H1 (cell line): Measurements from ENCODE around the gene MARCHF3. TPM values are rescaled to one million over a fixed set of nuclear protein-coding genes. Genes with fewer than 3 reads are reported as not detected.

Source experiments
- CTCF ChIA-PET: fragments of 300-600 bp; sonication (Branson Sonifier 250); formaldehyde crosslinking; loops from one replicate; lab custom pipeline; 2021; ENCODE audit not compliant: partially characterized antibody; lab: Charles Lee
- POLR2A ChIA-PET: fragments of 300-600 bp; sonication (Branson Sonifier 250); formaldehyde crosslinking; loops from one replicate; lab custom pipeline; 2021; ENCODE audit warnings: inconsistent platforms; ENCODE audit not compliant: partially characterized antibody; lab: Charles Lee
- DNase-seq, 2 experiments: peaks; one replicate each; pipeline versions ENCODE4 v3.0.0 to v3.0.0-alpha.2; 2010 to 2022; ENCODE audit warnings: low spot score in 2 of 2, low read depth in 1 of 2, mixed read lengths in 1 of 2
- FAIRE-seq: peaks from 2 replicates; lab custom pipeline; 2011; peaks lifted over from hg19 to GRCh38; lab: Jason Lieb, UNC
- H2AFZ ChIP-seq: 2 replicates; pipeline ENCODE4 v1.8.1; 2012; ENCODE audit warnings: low read length, inconsistent platforms
- H2AK5ac ChIP-seq: 2 replicates; pipeline ENCODE4 v1.6.1; 2013; ENCODE audit warnings: low read depth, low read length
- H2BK120ac ChIP-seq: replicated peaks from 2 replicates; pipeline ENCODE3; 2013; ENCODE audit warnings: low read depth, low read length, inconsistent platforms
- H2BK12ac ChIP-seq: 2 replicates; pipeline ENCODE4 v1.6.1; 2013; ENCODE audit warnings: low read depth, low read length
- H2BK15ac ChIP-seq: 2 replicates; pipeline ENCODE4 v1.6.1; 2013; ENCODE audit warnings: low read length
- H2BK20ac ChIP-seq: 2 replicates; pipeline ENCODE4 v1.6.1; 2013; ENCODE audit warnings: low read length
- H2BK5ac ChIP-seq: 2 replicates; pipeline ENCODE4 v1.6.1; 2013; ENCODE audit warnings: low read depth, low read length
- H3K14ac ChIP-seq: 2 replicates; pipeline ENCODE4 v1.6.1; 2013; ENCODE audit warnings: inconsistent platforms; ENCODE audit not compliant: insufficient read length
- H3K18ac ChIP-seq: 2 replicates; pipeline ENCODE4 v1.6.1; 2013; ENCODE audit warnings: low read length; ENCODE audit errors: extremely low read depth
- H3K23ac ChIP-seq: 2 replicates; pipeline ENCODE4 v1.6.1; 2013; ENCODE audit warnings: inconsistent platforms; ENCODE audit not compliant: insufficient read length
- H3K23me2 ChIP-seq: 2 replicates; pipeline ENCODE4 v1.6.1; 2013; ENCODE audit warnings: low read depth, low read length
- H3K27ac ChIP-seq: 2 replicates; pipeline ENCODE4 v1.6.1; 2011; ENCODE audit warnings: low read depth, low read length, inconsistent platforms
- H3K27me3 ChIP-seq, 4 experiments: replicated peaks in 1 of 4; 1 replicate in 1 of 4; 2 replicates in 3 of 4; pipeline versions ENCODE4 v1.6.1 to v1.8.1; 2011 to 2013; ENCODE audit warnings: low read length in 3 of 4, mild to moderate bottlenecking in 3 of 4, inconsistent platforms in 2 of 4, mixed read lengths in 2 of 4, moderate library complexity in 1 of 4; ENCODE audit not compliant: control insufficient read depth in 3 of 4, insufficient read depth in 3 of 4; ENCODE audit errors: extremely low read depth in 1 of 4
- H3K36me3 ChIP-seq, 4 experiments: 2 replicates each; pipeline versions ENCODE4 v1.6.1 to v1.8.1; 2011 to 2013; ENCODE audit warnings: mild to moderate bottlenecking in 4 of 4, low read length in 3 of 4, moderate library complexity in 2 of 4, control low read depth in 1 of 4, inconsistent platforms in 1 of 4; ENCODE audit not compliant: insufficient read depth in 4 of 4, control insufficient read depth in 2 of 4
- H3K4ac ChIP-seq: replicated peaks from 2 replicates; pipeline ENCODE3; 2013; ENCODE audit warnings: low read length, low read depth, mixed read lengths, inconsistent platforms; ENCODE audit not compliant: insufficient read length
- H3K4me1 ChIP-seq, 4 experiments: replicated peaks in 1 of 4; 1 replicate in 1 of 4; 2 replicates in 3 of 4; pipeline versions ENCODE4 v1.6.1 to v1.8.1; 2011 to 2013; ENCODE audit warnings: low read length in 3 of 4, inconsistent platforms in 2 of 4, mixed read lengths in 1 of 4; ENCODE audit not compliant: insufficient read depth in 4 of 4, control insufficient read depth in 3 of 4
- H3K4me2 ChIP-seq, 2 experiments: 2 replicates each; pipeline versions ENCODE4 v1.6.1 to v1.8.1; 2011 to 2013; ENCODE audit warnings: low read depth in 2 of 2, low read length in 2 of 2, control low read depth in 1 of 2, inconsistent platforms in 1 of 2, mild to moderate bottlenecking in 1 of 2; ENCODE audit not compliant: insufficient read depth in 1 of 2
- H3K4me3 ChIP-seq, 4 experiments: fragments of 200-600, 300-600 bp in 1 of 4; sonication (generic), shearing (Covaris generic), sonication (Bioruptor Twin) in 1 of 4; 2 replicates each; pipeline versions ENCODE4 v1.5.1 to v1.8.1; 2011 to 2016; ENCODE audit warnings: low read length in 4 of 4, low read depth in 3 of 4, control low read depth in 2 of 4, inconsistent platforms in 2 of 4, mild to moderate bottlenecking in 2 of 4, mixed read lengths in 1 of 4, moderate library complexity in 1 of 4; ENCODE audit not compliant: insufficient read depth in 2 of 4; ENCODE audit errors: extremely low read depth in 1 of 4
- H3K56ac ChIP-seq: replicated peaks from 2 replicates; pipeline ENCODE3; 2013; ENCODE audit warnings: low read depth, mild to moderate bottlenecking, mixed read lengths, low read length, inconsistent platforms; ENCODE audit not compliant: insufficient read length
- H3K79me1 ChIP-seq: 2 replicates; pipeline ENCODE4 v1.6.1; 2013; ENCODE audit warnings: low read depth, low read length, control low read depth
- H3K79me2 ChIP-seq, 2 experiments: 2 replicates each; pipeline versions ENCODE4 v1.6.1 to v1.8.1; 2012 to 2013; ENCODE audit warnings: low read length in 2 of 2, mild to moderate bottlenecking in 2 of 2, inconsistent platforms in 1 of 2; ENCODE audit not compliant: insufficient read depth in 2 of 2, control insufficient read depth in 1 of 2
- H3K9ac ChIP-seq, 4 experiments: replicated peaks in 1 of 4; 1 replicate in 1 of 4; 2 replicates in 3 of 4; pipeline versions ENCODE4 v1.6.1 to v1.8.1; 2011 to 2013; ENCODE audit warnings: low read depth in 3 of 4, low read length in 3 of 4, control low read depth in 2 of 4, mild to moderate bottlenecking in 2 of 4, moderate library complexity in 2 of 4, inconsistent platforms in 1 of 4; ENCODE audit errors: extremely low read depth in 1 of 4
- H3K9me3 ChIP-seq, 2 experiments: 2 replicates each; pipeline versions ENCODE4 v1.6.1 to v1.8.1; 2012 to 2013; ENCODE audit warnings: mild to moderate bottlenecking in 2 of 2, moderate library complexity in 2 of 2, control low read depth in 1 of 2, inconsistent platforms in 1 of 2, low read depth in 1 of 2, low read length in 1 of 2, mixed read lengths in 1 of 2; ENCODE audit not compliant: insufficient read depth in 2 of 2
- H4K20me1 ChIP-seq, 2 experiments: replicated peaks in 1 of 2; 2 replicates each; pipeline versions ENCODE3 to v1.8.1; 2011 to 2013; ENCODE audit warnings: inconsistent platforms in 2 of 2, low read length in 2 of 2, mild to moderate bottlenecking in 1 of 2; ENCODE audit not compliant: insufficient read depth in 2 of 2, control insufficient read depth in 1 of 2
- H4K5ac ChIP-seq: 2 replicates; pipeline ENCODE4 v1.6.1; 2013; ENCODE audit warnings: low read length, low read depth, mixed read lengths, inconsistent platforms; ENCODE audit not compliant: insufficient read length
- H4K8ac ChIP-seq: 2 replicates; pipeline ENCODE4 v1.8.0; 2013; ENCODE audit warnings: mild to moderate bottlenecking, moderate library complexity, low read length, inconsistent platforms; ENCODE audit not compliant: insufficient read depth; ENCODE audit errors: extremely low read depth
- H4K91ac ChIP-seq: replicated peaks from 2 replicates; pipeline ENCODE3; 2013; ENCODE audit warnings: low read length, mixed read lengths, inconsistent platforms; ENCODE audit not compliant: insufficient read length
- CBX8 ChIP-seq: fragments of 300-800, 300-1000 bp; sonication (generic); IDR thresholded peaks from 2 replicates; pipeline ENCODE4 v1.7.1; 2016; ENCODE audit warnings: low read depth, low read length, borderline replicate concordance
- CHD2 ChIP-seq: IDR thresholded peaks from 2 replicates; pipeline ENCODE4 v1.6.1; 2012; ENCODE audit warnings: low read length, improper control_type of control experiment
- FOSL1 ChIP-seq: IDR thresholded peaks from 2 replicates; pipeline ENCODE4 v1.6.1; 2011; ENCODE audit warnings: mild to moderate bottlenecking, low read depth, low read length, moderate library complexity; ENCODE audit not compliant: insufficient read depth
- JUND ChIP-seq: IDR thresholded peaks from 2 replicates; pipeline ENCODE4 v1.6.1; 2011; ENCODE audit warnings: mild to moderate bottlenecking, improper control_type of control experiment, low read length
- MAFK ChIP-seq: IDR thresholded peaks from 2 replicates; pipeline ENCODE4 v1.6.1; 2012; ENCODE audit warnings: low read depth, mild to moderate bottlenecking, improper control_type of control experiment, low read length
- RBBP5 ChIP-seq: IDR thresholded peaks from 2 replicates; pipeline ENCODE4 v1.7.1; 2012; ENCODE audit warnings: low read depth, mild to moderate bottlenecking, inconsistent platforms, low read length, moderate library complexity, borderline replicate concordance
- TAF7 ChIP-seq: optimal IDR thresholded peaks from 2 replicates; pipeline ENCODE3; 2011; ENCODE audit warnings: low read depth, mild to moderate bottlenecking, inconsistent platforms, low read length, moderate library complexity, borderline replicate concordance
- polyA plus RNA-seq, 7 experiments: library from polyadenylated mRNA; depleted of rRNA in 3 of 7; stranded (reverse) in 5 of 7; unstranded in 2 of 7; fragments of >200 nt in 5 of 7; fragments of 200-250 nt in 2 of 7; gene quantifications; 1 replicate in 5 of 7; 2 replicates in 1 of 7; 4 replicates in 1 of 7; pipeline versions ENCODE4 v1.2.1 to v1.2.3, GENCODE V29; 2011 to 2013; ENCODE audit warnings: missing spikeins in 2 of 7, mixed read lengths in 2 of 7
- total RNA-seq: library from RNA; stranded (reverse); fragmentation: NEBNext Ultra II Directional; extraction: Animal tissue kit (Norgen Biotek cat#: 25700); gene quantifications from 2 replicates; pipeline ENCODE4 v1.2.1, GENCODE V29; 2021
- TF ChIP-seq, protein P1 (sequence below): IDR thresholded peaks from 2 replicates; pipeline ENCODE4 v1.6.1; 2011; ENCODE audit warnings: low read depth, mild to moderate bottlenecking, low read length; ENCODE audit not compliant: insufficient read depth

Gene MARCHF3
- total and polyA plus RNA-seq, 2 of the 8 experiments (the other 6 are each of a cell fraction or from before 2014, with no cell fraction given), result 12.0 to 16.9 TPM

DNA sequence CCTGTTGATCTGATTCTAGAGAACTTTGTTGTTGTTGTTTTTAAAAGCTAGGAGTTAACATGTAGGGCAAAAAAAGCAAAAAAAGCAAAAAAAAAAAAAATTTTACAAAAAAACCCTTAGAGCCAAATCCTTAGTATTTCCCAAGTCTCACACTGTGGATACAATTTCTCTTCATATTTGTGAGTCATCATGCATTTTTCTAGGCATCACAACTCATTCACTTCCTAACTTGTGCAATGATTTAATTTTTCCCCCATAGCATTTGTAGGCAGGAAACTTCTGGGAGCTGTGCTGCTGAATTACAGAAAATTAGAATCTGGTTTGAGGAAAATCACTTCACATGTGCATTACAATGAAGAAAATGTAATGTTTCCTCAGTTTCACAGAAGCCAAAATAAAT lies 91.9 kb downstream of the MARCHF3 start:
- no peak overlapping the region for H2BK120ac ChIP-seq
- no peak for FAIRE-seq

More for the DNA sequence above, 91.9 kb downstream of the MARCHF3 start:
- TF ChIP-seq RBBP5 (no peak), JUND (no peak), CHD2 (no peak), FOSL1 (no peak), MAFK (no peak), CBX8 (no peak), TAF7 (no peak)
- TF ChIP-seq, protein P1, sequence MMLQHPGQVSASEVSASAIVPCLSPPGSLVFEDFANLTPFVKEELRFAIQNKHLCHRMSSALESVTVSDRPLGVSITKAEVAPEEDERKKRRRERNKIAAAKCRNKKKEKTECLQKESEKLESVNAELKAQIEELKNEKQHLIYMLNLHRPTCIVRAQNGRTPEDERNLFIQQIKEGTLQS, result no peak
- H4K91ac ChIP-seq, result no peak overlapping the region
- no peaks in the 10 kb centered on the region for H3K36me3 ChIP-seq
- no peak overlapping the region for H3K4me2 ChIP-seq
- no peak overlapping the region for H3K4me3 ChIP-seq
- CTCF ChIA-PET, result interaction anchor here (0.7 to 1.0 kb wide), 2 partner anchors 67 to 92 kb away, joined by 3 to 4 read pairs; partner anchors contain the start of gene MARCHF3
- DNase-seq, result no peak
- POLR2A ChIA-PET, result interaction anchor here (1.1 kb wide), 1 partner anchor 43 kb away, joined by 4 read pairs; no protein-coding TSS in a partner anchor
- no peak overlapping the region for H3K14ac ChIP-seq
- no peak overlapping the region for H3K23ac ChIP-seq
- no peak overlapping the region for H3K4ac ChIP-seq
- H3K4me1 ChIP-seq, result no peaks in the 10 kb centered on the region; a peak in 1 of 7 replicates
- H2BK5ac ChIP-seq, result no peak overlapping the region
- no peak overlapping the region for H3K18ac ChIP-seq
- no peak overlapping the region for H2AK5ac ChIP-seq
- no peak overlapping the region for H2BK12ac ChIP-seq
- H3K23me2 ChIP-seq, result no peaks in the 10 kb centered on the region
- no peak overlapping the region for H2AFZ ChIP-seq
- H2BK20ac ChIP-seq, result no peak overlapping the region
- H3K9ac ChIP-seq, result no peak overlapping the region
- H3K27me3 ChIP-seq, result no peaks in the 10 kb centered on the region
- H3K27ac ChIP-seq, result no peak overlapping the region
- no peaks in the 10 kb centered on the region for H4K20me1 ChIP-seq
- no peak overlapping the region for H2BK15ac ChIP-seq
- H4K5ac ChIP-seq, result no peak overlapping the region
- no peak overlapping the region for H3K56ac ChIP-seq
- no peaks in the 10 kb centered on the region; a peak in 1 of 4 replicates for H3K79me2 ChIP-seq
- no peaks in the 10 kb centered on the region for H3K79me1 ChIP-seq
- no peaks in the 10 kb centered on the region for H3K9me3 ChIP-seq
- no peak overlapping the region for H4K8ac ChIP-seq
